SK-N-MC (cell line): ENCODE results near the gene GNG2.

Experiments used
- DNase-seq: peaks from one replicate; pipeline ENCODE4 v3.0.0-alpha.2; 2011; ENCODE audit warnings: low read depth, low spot score
- H3K27ac ChIP-seq: fragments of 200-600 bp; sonication (generic); 2 replicates; pipeline ENCODE4 v1.5.1; 2016; ENCODE audit warnings: mixed run types
- H3K36me3 ChIP-seq: fragments of 200-600 bp; sonication (generic); 2 replicates; pipeline ENCODE4 v1.6.1; 2017; ENCODE audit warnings: antibody characterized with exemption, low read length, mixed read lengths; ENCODE audit not compliant: insufficient read depth
- H3K4me3 ChIP-seq: fragments of 200-600 bp; sonication (generic); 2 replicates; pipeline ENCODE4 v1.5.1; 2016
- H3K9ac ChIP-seq: fragments of 200-600 bp; sonication (generic); 2 replicates; pipeline ENCODE4 v1.8.0; 2017; ENCODE audit warnings: mixed run types, mixed read lengths; ENCODE audit not compliant: insufficient read length
- H3K9me3 ChIP-seq: fragments of 200-600 bp; sonication (generic); 2 replicates; pipeline ENCODE4 v1.6.1; 2017; ENCODE audit warnings: low read depth, mild to moderate bottlenecking, antibody characterized with exemption, low read length, moderate library complexity, mixed read lengths
- EZH2 ChIP-seq: fragments of 200-600 bp; sonication (generic); IDR thresholded peaks from one replicate; pipeline ENCODE4 v1.6.1; 2017; ENCODE audit warnings: antibody characterized with exemption
- FOXP2 ChIP-seq: optimal IDR thresholded peaks from 2 replicates; pipeline ENCODE3; 2011; ENCODE audit warnings: mild to moderate bottlenecking, moderate library complexity; ENCODE audit not compliant: insufficient read depth; ENCODE audit errors: extremely low read length, control extremely low read depth
- POLR2AphosphoS5 ChIP-seq: IDR thresholded peaks from 2 replicates; pipeline ENCODE4 v1.6.1; 2012; ENCODE audit warnings: mild to moderate bottlenecking, low read depth, low read length, borderline replicate concordance

Gene GNG2

GRCh38 chr14:51862860-51863259, 2.4 kb downstream of the GNG2 start:
- Histone ChIP-seq H3K36me3 (no peaks in the 10 kb centered on the region), H3K4me3 (no peak overlapping the region), H3K27ac (no peak overlapping the region), H3K9ac (no peak overlapping the region), H3K9me3 (no peaks in the 10 kb centered on the region)
- DNase-seq = no peak
- TF ChIP-seq FOXP2 = no peak
- no peak for TF ChIP-seq POLR2AphosphoS5
- no peak for TF ChIP-seq EZH2

- no peaks in the 10 kb centered on the region for H3K9me3 ChIP-seq
- TF ChIP-seq EZH2 = no peak
- no peak for TF ChIP-seq POLR2AphosphoS5
- TF ChIP-seq FOXP2 = no peak
- no peak overlapping the region for H3K9ac ChIP-seq
- no peak for DNase-seq
- H3K4me3 ChIP-seq = no peak overlapping the region
- H3K27ac ChIP-seq = no peak overlapping the region
- H3K36me3 ChIP-seq = no peaks in the 10 kb centered on the region
Measured at GRCh38 chr14:51865953-51866747, 5.7 kb downstream of the GNG2 start.

- no peak for DNase-seq
- no peaks in the 10 kb centered on the region for H3K36me3 ChIP-seq
- no peak for TF ChIP-seq POLR2AphosphoS5
- TF ChIP-seq EZH2 = no peak
- TF ChIP-seq FOXP2 = no peak
- no peak overlapping the region for H3K9ac ChIP-seq
- no peak overlapping the region for H3K4me3 ChIP-seq
- H3K9me3 ChIP-seq = no peaks in the 10 kb centered on the region
- no peak overlapping the region for H3K27ac ChIP-seq
Measured at GRCh38 chr14:51867741-51868140, 7.3 kb downstream of the GNG2 start.

- TF ChIP-seq FOXP2 (no peak), EZH2 (no peak), POLR2AphosphoS5 (no peak)
Measured at GRCh38 chr14:51868405-51868804, 8.0 kb downstream of the GNG2 start.

GRCh38 chr14:51869411-51870100, 9.1 kb downstream of the GNG2 start:
- Histone ChIP-seq H3K4me3 (no peak overlapping the region), H3K9me3 (no peaks in the 10 kb centered on the region), H3K27ac (no peak overlapping the region), H3K9ac (no peak overlapping the region), H3K36me3 (no peaks in the 10 kb centered on the region)
- TF ChIP-seq FOXP2 (no peak), EZH2 (no peak), POLR2AphosphoS5 (no peak)
- DNase-seq = no peak

More at GRCh38 chr14:51868405-51868804, 8.0 kb downstream of the GNG2 start:
- Histone ChIP-seq H3K27ac (no peak overlapping the region), H3K9me3 (no peaks in the 10 kb centered on the region), H3K4me3 (no peak overlapping the region), H3K9ac (no peak overlapping the region), H3K36me3 (no peaks in the 10 kb centered on the region)
- no peak for DNase-seq

GRCh38 chr14:51870606-51871005, 10.2 kb downstream of the GNG2 start:
- TF ChIP-seq FOXP2 (no peak), EZH2 (no peak), POLR2AphosphoS5 (no peak)
- DNase-seq = no peak
- no peaks in the 10 kb centered on the region for H3K9me3 ChIP-seq
- H3K4me3 ChIP-seq = no peak overlapping the region
- H3K9ac ChIP-seq = no peak overlapping the region
- no peak overlapping the region for H3K27ac ChIP-seq
- no peaks in the 10 kb centered on the region for H3K36me3 ChIP-seq

GRCh38 chr14:51871846-51872245, 11.4 kb downstream of the GNG2 start:
- H3K36me3 ChIP-seq = no peaks in the 10 kb centered on the region
- no peak for TF ChIP-seq EZH2
- no peak overlapping the region for H3K9ac ChIP-seq
- no peak overlapping the region for H3K4me3 ChIP-seq
- DNase-seq = no peak
- H3K9me3 ChIP-seq = no peaks in the 10 kb centered on the region
- H3K27ac ChIP-seq = no peak overlapping the region

- DNase-seq = no peak
- Histone ChIP-seq H3K9ac (no peak overlapping the region), H3K36me3 (no peaks in the 10 kb centered on the region), H3K4me3 (no peak overlapping the region), H3K27ac (no peak overlapping the region), H3K9me3 (no peaks in the 10 kb centered on the region)
- TF ChIP-seq EZH2 = no peak
- no peak for TF ChIP-seq FOXP2
- TF ChIP-seq POLR2AphosphoS5 = no peak
Measured at GRCh38 chr14:51872396-51872795, 12.0 kb downstream of the GNG2 start.

GRCh38 chr14:51873221-51873893, 12.9 kb downstream of the GNG2 start:
- TF ChIP-seq FOXP2 = no peak
- no peak for TF ChIP-seq POLR2AphosphoS5
- TF ChIP-seq EZH2 = no peak
- Histone ChIP-seq H3K4me3 (no peak overlapping the region), H3K27ac (no peak overlapping the region), H3K36me3 (no peaks in the 10 kb centered on the region), H3K9ac (no peak overlapping the region), H3K9me3 (no peaks in the 10 kb centered on the region)
- DNase-seq = no peak
